Activated T-helper 2 cell treated with anti-CD3 and anti-CD28 coated beads, Interferon-gamma antibody, Interleukin-2, Interleukin-4, amounts not matched to agents 10 μg/mL and 5 μg/mL and 100 μg/mL, durations not matched to agents 14 hours and 24 hours and 36 hours (primary cell): Measurements from ENCODE around the gene AFDN. TPM values are rescaled to one million over a fixed set of nuclear protein-coding genes. Genes with fewer than 3 reads are reported as not detected.

Experiments
- DNase-seq: peaks from one replicate; pipeline ENCODE4 v3.0.0; 2021; ENCODE audit warnings: low spot score
- H3K27ac Mint-ChIP-seq: one replicate; pipeline ENCODE4 v1.8.0; 2021; ENCODE audit warnings: mixed read lengths
- H3K27me3 Mint-ChIP-seq: one replicate; pipeline ENCODE4 v1.8.0; 2021; ENCODE audit warnings: low read depth, mixed read lengths
- H3K36me3 Mint-ChIP-seq: one replicate; pipeline ENCODE4 v1.8.0; 2021; ENCODE audit warnings: low read depth, mixed read lengths
- H3K4me1 Mint-ChIP-seq: one replicate; pipeline ENCODE4 v1.8.0; 2021; ENCODE audit warnings: low read depth, mixed read lengths
- H3K4me3 Mint-ChIP-seq: one replicate; pipeline ENCODE4 v1.8.0; 2021; ENCODE audit warnings: low read depth, mild to moderate bottlenecking, moderate library complexity, mixed read lengths
- H3K9me3 Mint-ChIP-seq: one replicate; pipeline ENCODE4 v1.8.0; 2021; ENCODE audit warnings: mixed read lengths
- intact Hi-C: fragments of 100-400 bp; cut with micrococcal nuclease; formaldehyde crosslinking; loops from one replicate; pipeline ENCODE4 v1.15.1; 2023
- total RNA-seq: library from RNA; stranded (reverse); gene quantifications from 2 replicates; pipeline ENCODE4 v1.2.3, GENCODE V29; 2022

The AFDN gene
- total RNA-seq, 1 donor from 2014 or later: 28.2 TPM

- Mint-ChIP-seq H3K9me3 (no peaks in the 10 kb centered on the region), H3K4me1 (no peaks in the 10 kb centered on the region), H3K4me3 (no peak overlapping the region), H3K27me3 (peaks cover 5% of the 10 kb centered on the region), H3K36me3 (no peaks in the 10 kb centered on the region), H3K27ac (no peak overlapping the region)
- DNase-seq: no peak
- intact Hi-C loops: no loop called here
These were observed 61.4 kb downstream of the AFDN start for GRCh38 chr6:167888098-167888497.

DNA sequence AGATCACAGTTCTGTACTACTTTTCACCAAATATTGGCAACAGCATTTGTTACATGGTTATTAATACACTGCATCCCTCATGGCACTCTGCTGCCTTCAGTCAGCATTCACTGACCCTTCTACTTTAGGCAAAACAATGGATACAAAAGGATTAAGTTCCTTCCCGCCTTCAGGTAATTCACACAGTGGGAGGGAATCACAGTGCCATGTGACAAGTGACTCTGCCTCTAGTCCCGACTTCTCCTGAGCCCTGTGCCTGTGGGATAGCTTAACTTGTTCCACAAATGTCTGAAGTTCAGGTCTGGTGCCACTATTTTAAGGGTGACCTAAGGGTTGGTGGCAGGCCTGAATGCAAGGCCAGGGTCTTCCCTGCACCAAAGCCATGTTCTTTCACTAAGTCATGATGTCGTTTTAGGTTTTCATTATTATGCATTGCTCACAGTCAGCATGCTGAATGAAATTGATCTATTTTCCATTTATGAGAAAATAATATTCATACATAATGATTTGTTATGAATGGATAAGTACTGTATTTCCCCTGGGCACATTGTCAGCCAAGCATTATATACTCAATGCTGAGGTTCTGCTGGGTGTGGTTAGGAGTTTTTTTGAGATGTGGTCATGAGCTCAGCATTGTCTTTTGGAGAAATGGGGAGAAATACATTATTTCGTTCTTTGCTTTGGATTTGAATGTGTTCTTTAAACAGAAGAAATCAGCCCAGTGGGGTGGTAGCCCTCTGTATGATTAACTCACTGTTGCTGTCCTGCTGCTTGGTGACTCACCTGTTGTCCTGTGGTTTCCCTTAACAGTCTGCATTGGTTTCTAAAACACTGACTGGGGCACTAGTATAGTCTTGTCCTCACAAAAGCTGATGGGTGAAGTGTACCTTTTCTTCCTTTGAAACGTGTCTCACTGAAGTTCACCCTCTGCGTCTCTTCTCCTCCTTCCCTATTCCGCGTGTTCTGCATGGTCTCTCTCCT is 66.4 kb downstream of the AFDN start:
- H3K27ac Mint-ChIP-seq: no peak overlapping the region

GRCh38 chr6:167894965-167895364 is 68.3 kb downstream of the AFDN start:
- Mint-ChIP-seq H3K4me1 (no peaks in the 10 kb centered on the region), H3K36me3 (no peaks in the 10 kb centered on the region), H3K4me3 (no peak overlapping the region), H3K27ac (no peak overlapping the region), H3K9me3 (no peaks in the 10 kb centered on the region), H3K27me3 (no peaks in the 10 kb centered on the region)
- intact Hi-C loops: no loop called here
- no peak for DNase-seq

More for the DNA sequence above, 66.4 kb downstream of the AFDN start:
- DNase-seq: no peak
- no peaks in the 10 kb centered on the region for H3K4me1 Mint-ChIP-seq
- H3K36me3 Mint-ChIP-seq: no peaks in the 10 kb centered on the region
- no peaks in the 10 kb centered on the region for H3K27me3 Mint-ChIP-seq
- no peak overlapping the region for H3K4me3 Mint-ChIP-seq
- intact Hi-C loops: no loop called here
- no peaks in the 10 kb centered on the region for H3K9me3 Mint-ChIP-seq

DNA sequence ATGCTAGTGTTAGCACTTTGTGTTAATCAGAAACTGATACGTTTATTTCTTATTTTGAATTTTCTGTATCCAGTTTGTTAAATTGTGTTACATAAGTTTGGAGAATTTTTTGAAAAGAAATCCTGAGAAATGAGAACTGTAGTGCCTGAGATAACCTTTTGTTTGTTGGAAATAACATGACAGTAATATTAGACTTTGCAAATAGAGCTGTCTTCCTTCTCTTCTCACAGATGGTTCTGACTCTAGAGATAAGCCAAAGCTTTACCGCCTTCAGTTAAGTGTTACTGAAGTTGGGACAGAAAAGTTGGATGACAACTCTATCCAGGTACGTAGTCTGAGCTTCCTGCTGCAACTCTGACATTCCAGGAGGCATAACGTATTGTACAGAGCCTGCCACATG is 69.9 kb downstream of the AFDN start:
- Mint-ChIP-seq H3K9me3 (no peaks in the 10 kb centered on the region), H3K36me3 (no peaks in the 10 kb centered on the region), H3K27ac (no peak overlapping the region), H3K4me1 (no peaks in the 10 kb centered on the region), H3K27me3 (no peaks in the 10 kb centered on the region), H3K4me3 (no peak overlapping the region)
- intact Hi-C loops: no loop called here
- DNase-seq: no peak

- no peak for DNase-seq
- intact Hi-C loops: no loop called here
These were observed 72.1 kb downstream of the AFDN start for GRCh38 chr6:167898673-167899311.

DNA sequence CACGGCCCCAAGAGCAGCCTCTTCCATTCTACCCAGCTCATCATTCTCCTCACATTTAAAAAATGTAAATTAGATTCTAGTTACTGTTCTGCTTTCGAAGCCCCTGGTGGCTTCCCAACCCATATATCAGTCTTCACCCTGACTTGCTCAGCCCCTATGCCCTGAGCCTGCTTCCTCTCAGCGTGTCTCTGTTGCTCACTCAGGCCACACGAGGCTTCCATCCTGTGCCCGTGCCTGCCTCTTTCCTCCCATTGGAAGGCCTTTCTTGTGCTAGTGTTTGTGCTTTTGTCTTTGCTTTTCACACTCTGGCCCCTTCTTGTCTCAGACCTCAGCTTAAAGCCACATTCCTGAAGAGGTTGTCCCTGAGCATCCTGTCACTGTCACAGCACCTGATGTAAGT is 78.1 kb downstream of the AFDN start:
- no peak overlapping the region for H3K4me3 Mint-ChIP-seq
- no peaks in the 10 kb centered on the region for H3K36me3 Mint-ChIP-seq
- no peaks in the 10 kb centered on the region for H3K9me3 Mint-ChIP-seq
- H3K27ac Mint-ChIP-seq: no peak overlapping the region
- intact Hi-C loops: no loop called here
- H3K4me1 Mint-ChIP-seq: no peaks in the 10 kb centered on the region
- no peaks in the 10 kb centered on the region for H3K27me3 Mint-ChIP-seq
- no peak for DNase-seq

More at GRCh38 chr6:167898673-167899311, 72.1 kb downstream of the AFDN start:
- H3K4me3 Mint-ChIP-seq: no peak overlapping the region
- no peaks in the 10 kb centered on the region for H3K4me1 Mint-ChIP-seq
- H3K27ac Mint-ChIP-seq: no peak overlapping the region
- no peaks in the 10 kb centered on the region for H3K27me3 Mint-ChIP-seq
- H3K9me3 Mint-ChIP-seq: no peaks in the 10 kb centered on the region
- H3K36me3 Mint-ChIP-seq: no peaks in the 10 kb centered on the region

GRCh38 chr6:167906899-167907298 is 80.2 kb downstream of the AFDN start:
- Mint-ChIP-seq H3K27ac (no peak overlapping the region), H3K36me3 (no peaks in the 10 kb centered on the region), H3K9me3 (no peaks in the 10 kb centered on the region), H3K4me1 (no peaks in the 10 kb centered on the region), H3K4me3 (no peak overlapping the region), H3K27me3 (no peaks in the 10 kb centered on the region)
- no peak for DNase-seq
- intact Hi-C loops: no loop called here

- no peaks in the 10 kb centered on the region for H3K27me3 Mint-ChIP-seq
- intact Hi-C loops: no loop called here
- no peak overlapping the region for H3K4me3 Mint-ChIP-seq
- no peaks in the 10 kb centered on the region for H3K36me3 Mint-ChIP-seq
- DNase-seq: no peak
- no peaks in the 10 kb centered on the region for H3K4me1 Mint-ChIP-seq
- no peaks in the 10 kb centered on the region for H3K9me3 Mint-ChIP-seq
- no peak overlapping the region for H3K27ac Mint-ChIP-seq
These were observed 81.3 kb downstream of the AFDN start for GRCh38 chr6:167907837-167908681.

DNA sequence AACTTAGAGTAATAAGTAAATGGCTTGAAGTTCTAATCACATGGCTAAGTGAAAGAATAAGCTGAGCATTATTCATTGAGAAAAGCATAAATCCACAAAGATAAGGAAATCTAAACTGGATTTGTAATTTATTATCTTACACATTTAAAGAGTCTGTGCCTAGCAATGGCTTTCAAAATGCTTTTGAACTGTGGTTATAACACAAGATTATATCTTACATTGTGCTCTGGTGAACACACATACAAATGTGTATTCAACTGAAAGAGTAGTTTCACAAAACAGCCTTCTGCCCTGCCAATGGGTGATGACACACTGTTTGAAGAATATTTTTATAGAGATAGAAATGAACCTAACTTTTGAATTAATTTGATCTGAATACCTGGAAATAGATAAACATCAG is 83.3 kb downstream of the AFDN start:
- no peak overlapping the region for H3K4me3 Mint-ChIP-seq
- H3K27me3 Mint-ChIP-seq: no peaks in the 10 kb centered on the region
- no peak for DNase-seq
- H3K9me3 Mint-ChIP-seq: no peaks in the 10 kb centered on the region
- no peaks in the 10 kb centered on the region for H3K4me1 Mint-ChIP-seq
- intact Hi-C loops: no loop called here
- H3K36me3 Mint-ChIP-seq: no peaks in the 10 kb centered on the region
- no peak overlapping the region for H3K27ac Mint-ChIP-seq

DNA sequence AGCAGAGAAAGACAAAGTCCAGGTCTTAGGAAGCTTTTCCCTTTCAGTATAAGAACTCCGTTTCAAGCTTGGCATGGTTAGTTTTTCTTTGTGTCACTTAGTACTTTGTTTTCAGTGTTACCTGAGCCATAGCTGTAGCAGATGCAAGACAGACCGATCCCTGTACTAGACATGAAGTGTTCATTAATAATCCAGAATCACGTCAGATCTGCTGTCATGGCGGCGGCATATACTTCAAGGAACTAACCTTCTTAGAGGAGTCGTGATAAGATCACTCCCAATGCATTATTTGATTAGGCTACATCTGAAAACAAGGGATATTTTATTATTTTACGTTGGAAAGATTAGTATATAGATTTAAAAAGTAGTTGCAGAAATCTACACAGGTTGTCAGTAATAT is 83.9 kb downstream of the AFDN start:
- H3K36me3 Mint-ChIP-seq: no peaks in the 10 kb centered on the region

DNA sequence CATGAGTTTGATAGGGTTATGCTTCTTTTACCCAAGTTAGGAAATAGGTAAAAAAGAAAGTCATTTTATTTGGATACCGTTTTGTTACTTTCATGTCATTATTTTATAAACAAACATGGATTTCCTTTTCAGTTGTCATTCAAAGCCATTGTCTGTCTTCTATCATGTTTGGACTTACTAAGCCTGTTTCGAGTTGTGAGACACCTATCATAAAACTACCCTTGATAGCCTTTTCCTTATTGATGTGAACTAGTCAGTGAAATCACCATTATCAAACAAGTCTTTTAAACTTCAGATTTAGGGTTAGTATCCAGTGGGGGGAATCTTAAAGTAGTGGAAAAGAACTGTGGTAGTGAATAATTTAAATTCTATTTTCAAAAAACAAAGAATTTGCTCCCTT is 85.8 kb downstream of the AFDN start:
- no peaks in the 10 kb centered on the region for H3K4me1 Mint-ChIP-seq
- no peak overlapping the region for H3K27ac Mint-ChIP-seq
- H3K27me3 Mint-ChIP-seq: no peaks in the 10 kb centered on the region
- H3K9me3 Mint-ChIP-seq: no peaks in the 10 kb centered on the region
- DNase-seq: no peak
- intact Hi-C loops: no loop called here
- no peaks in the 10 kb centered on the region for H3K36me3 Mint-ChIP-seq
- H3K4me3 Mint-ChIP-seq: no peak overlapping the region

More for the DNA sequence above, 83.9 kb downstream of the AFDN start:
- intact Hi-C loops: no loop called here
- no peak overlapping the region for H3K4me3 Mint-ChIP-seq
- no peaks in the 10 kb centered on the region for H3K9me3 Mint-ChIP-seq
- H3K27ac Mint-ChIP-seq: no peak overlapping the region
- no peaks in the 10 kb centered on the region for H3K4me1 Mint-ChIP-seq
- DNase-seq: no peak
- no peaks in the 10 kb centered on the region for H3K27me3 Mint-ChIP-seq

- no peaks in the 10 kb centered on the region for H3K4me1 Mint-ChIP-seq
- H3K9me3 Mint-ChIP-seq: no peaks in the 10 kb centered on the region
- H3K4me3 Mint-ChIP-seq: no peak overlapping the region
- H3K36me3 Mint-ChIP-seq: no peaks in the 10 kb centered on the region
- intact Hi-C loops: no loop called here
- no peaks in the 10 kb centered on the region for H3K27me3 Mint-ChIP-seq
- no peak overlapping the region for H3K27ac Mint-ChIP-seq
- no peak for DNase-seq
These were observed 87.0 kb downstream of the AFDN start for GRCh38 chr6:167913699-167914098.
